Astrocyte (in vitro differentiated cells and primary cell): ENCODE results near the gene PDZD2.

Experiments used
- CTCF ChIP-seq: IDR thresholded peaks from 2 replicates; pipeline ENCODE4 v1.5.1; 2011; ENCODE audit warnings: low read depth, mild to moderate bottlenecking, inconsistent platforms, low read length, moderate library complexity; ENCODE audit not compliant: insufficient read depth
- EZH2 ChIP-seq: IDR thresholded peaks from 2 replicates; pipeline ENCODE4 v1.6.1; 2012; ENCODE audit warnings: mild to moderate bottlenecking, low read length, inconsistent platforms; ENCODE audit not compliant: insufficient read depth

- TF ChIP-seq CTCF (no peak), EZH2 (no peak)
Observed at GRCh38 chr5:31711363-31711762, 72.4 kb downstream of the PDZD2 start.
